Epithelial cell of proximal tubule (primary cell): ENCODE data around the gene SLC29A2. TPM values are rescaled to one million over a fixed set of nuclear protein-coding genes. Genes with fewer than 3 reads are reported as not detected.

Experiments
- DNase-seq: peaks from one replicate; pipeline ENCODE4 v3.0.0-alpha.2; 2011; ENCODE audit warnings: low read depth
- H3K4me3 ChIP-seq: 2 replicates; pipeline ENCODE4 v1.5.1; 2011; ENCODE audit warnings: low read depth, mild to moderate bottlenecking, low read length
- CTCF ChIP-seq: conservative IDR thresholded peaks from 2 replicates; pipeline ENCODE4 v1.5.1; 2012; ENCODE audit warnings: low read depth, mild to moderate bottlenecking, low read length
- total RNA-seq: library from RNA; depleted of rRNA; stranded (reverse); fragments of >200 nt; gene quantifications from 2 replicates; pipeline ENCODE4 v1.2.3, GENCODE V29; 2015

SLC29A2 gene
- total RNA-seq, 1 donor from 2014 or later, result 6.6 TPM

- TF ChIP-seq CTCF, result no peak
- H3K4me3 ChIP-seq, result no peak overlapping the region
- no peak for DNase-seq
These were observed 6.4 kb downstream of the SLC29A2 start for GRCh38 chr11:66365166-66365565.

- TF ChIP-seq CTCF, result peak; percentile 83
- no peak for DNase-seq
- no peak overlapping the region for H3K4me3 ChIP-seq
These were observed 7.6 kb downstream of the SLC29A2 start for GRCh38 chr11:66363805-66364535.

- TF ChIP-seq CTCF, result no peak
- no peak for DNase-seq
- no peak overlapping the region for H3K4me3 ChIP-seq
These were observed 8.4 kb downstream of the SLC29A2 start for GRCh38 chr11:66363187-66363601.

GRCh38 chr11:66362481-66363147 is 8.9 kb downstream of the SLC29A2 start:
- DNase-seq, result no peak
- no peak overlapping the region for H3K4me3 ChIP-seq
- TF ChIP-seq CTCF, result no peak

GRCh38 chr11:66361502-66361941 is 10.0 kb downstream of the SLC29A2 start:
- DNase-seq, result no peak

GRCh38 chr11:66360406-66361073 is 11.0 kb downstream of the SLC29A2 start:
- no peak for DNase-seq
- TF ChIP-seq CTCF, result no peak
- no peak overlapping the region for H3K4me3 ChIP-seq

More at GRCh38 chr11:66361502-66361941, 10.0 kb downstream of the SLC29A2 start:
- TF ChIP-seq CTCF, result no peak
- H3K4me3 ChIP-seq, result no peak overlapping the region
